Stimulated activated naive B cell treated with anti-CD40 and anti-IgM and Interleukin-4, amounts not matched to agents 10 μg/mL and 1 μg/mL and 100 μg/mL, for 72 hours (primary cell): ENCODE data around the gene RGS6.
"Not testable (repeated sequence)": the region's sequence is repeated elsewhere in the genome, so short reads cannot be mapped to it uniquely, and the experiment has no call there.

Experiments
- ATAC-seq, 2 donors: fragments of 150-1000 bp; cut with Tn5 transposase; replicated peaks; 2 replicates each; pipeline ENCODE4 v1.10.0; 2021; ENCODE audit warnings: moderate library complexity in 1 of 2
- DNase-seq: peaks from one replicate; pipeline ENCODE4 v3.0.0; 2021
- H3K27ac Mint-ChIP-seq: one replicate; pipeline ENCODE4 v1.8.0; 2022; ENCODE audit warnings: mild to moderate bottlenecking, mixed read lengths
- H3K27me3 Mint-ChIP-seq, 2 donors: one replicate each; pipeline ENCODE4 v1.8.0; 2022; ENCODE audit warnings: mixed read lengths in 2 of 2
- H3K36me3 Mint-ChIP-seq, 2 donors: one replicate each; pipeline ENCODE4 v1.8.0; 2022; ENCODE audit warnings: mixed read lengths in 2 of 2, mild to moderate bottlenecking in 1 of 2
- H3K4me1 Mint-ChIP-seq, 2 donors: one replicate each; pipeline ENCODE4 v1.8.0; 2022; ENCODE audit warnings: mixed read lengths in 2 of 2, mild to moderate bottlenecking in 1 of 2
- H3K4me3 Mint-ChIP-seq, 2 donors: one replicate each; pipeline ENCODE4 v1.8.0; 2022; ENCODE audit warnings: mild to moderate bottlenecking in 2 of 2, mixed read lengths in 2 of 2, moderate library complexity in 1 of 2
- H3K9me3 Mint-ChIP-seq, 2 donors: one replicate each; pipeline ENCODE4 v1.8.0; 2022; ENCODE audit warnings: mixed read lengths in 2 of 2, mild to moderate bottlenecking in 1 of 2

RGS6 gene

DNA sequence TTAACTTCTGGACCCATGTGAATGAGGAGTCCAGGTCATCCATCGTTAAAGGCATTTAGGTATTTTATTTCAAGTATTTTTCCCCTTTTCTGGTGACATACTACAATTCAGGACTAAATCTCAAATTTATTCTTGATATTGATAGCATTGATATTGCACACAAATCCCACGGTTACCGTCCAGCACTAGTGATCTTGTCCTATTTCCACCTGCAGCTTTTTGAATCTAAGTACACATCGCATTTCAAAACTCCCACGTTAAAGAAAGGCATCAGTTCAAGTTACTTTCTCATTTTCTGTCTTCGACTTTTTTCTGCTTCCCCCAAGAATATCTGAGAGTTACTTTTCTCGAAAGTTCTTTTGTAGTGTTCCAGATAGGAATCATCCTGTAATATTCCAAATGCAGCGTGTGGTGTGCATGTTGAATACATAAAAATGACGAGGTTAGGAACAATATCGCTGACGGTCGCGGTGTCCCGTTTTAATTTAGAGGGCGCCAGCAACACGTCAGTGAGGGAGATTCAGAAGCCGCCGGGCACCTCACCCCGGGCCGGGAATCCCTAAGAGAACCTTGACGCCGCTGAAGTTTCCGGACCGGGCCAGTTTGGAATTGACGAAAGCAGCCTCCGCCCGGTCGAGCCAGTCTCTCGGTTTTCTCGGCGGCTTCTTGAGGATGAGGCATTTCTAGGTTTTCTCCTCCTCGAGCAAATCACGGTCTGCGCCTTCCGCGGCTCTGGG, 569 bp upstream of the RGS6 start:
- no peak overlapping the region for H3K27ac Mint-ChIP-seq
- H3K27me3 Mint-ChIP-seq = peaks cover 47 to 56% of the 10 kb centered on the region in 2 donors
- peak; percentile 12 to 22 for ATAC-seq
- peak overlapping the region; percentile 25 to 41 for H3K4me3 Mint-ChIP-seq
- no peak for DNase-seq
- no peaks in the 10 kb centered on the region for H3K9me3 Mint-ChIP-seq
- H3K4me1 Mint-ChIP-seq = peaks cover 13 to 19% of the 10 kb centered on the region in 2 donors
- H3K36me3 Mint-ChIP-seq = no peaks in the 10 kb centered on the region

- no peaks in the 10 kb centered on the region for H3K36me3 Mint-ChIP-seq
- H3K4me3 Mint-ChIP-seq = peak overlapping the region; percentile 55 to 75
- peak overlapping the region; percentile 39 for H3K27ac Mint-ChIP-seq
- DNase-seq (no peak), ATAC-seq (peak; percentile 44 to 62)
- no peaks in the 10 kb centered on the region for H3K9me3 Mint-ChIP-seq
- peaks cover 13 to 19% of the 10 kb centered on the region in 2 donors for H3K4me1 Mint-ChIP-seq
- H3K27me3 Mint-ChIP-seq = peaks cover 61 to 67% of the 10 kb centered on the region in 2 donors
Observed at GRCh38 chr14:71933001-71933587, 865 bp downstream of the RGS6 start.

- not testable (repeated sequence) for DNase-seq, ATAC-seq, H3K9me3 Mint-ChIP-seq, H3K36me3 Mint-ChIP-seq, H3K4me3 Mint-ChIP-seq, H3K27ac Mint-ChIP-seq
- H3K27me3 Mint-ChIP-seq = peaks cover 37 to 49% of the 10 kb centered on the region in 2 donors
- H3K4me1 Mint-ChIP-seq = peaks cover 5 to 12% of the 10 kb centered on the region in 2 donors
Observed at GRCh38 chr14:71938273-71938672, 6.0 kb downstream of the RGS6 start.

DNA sequence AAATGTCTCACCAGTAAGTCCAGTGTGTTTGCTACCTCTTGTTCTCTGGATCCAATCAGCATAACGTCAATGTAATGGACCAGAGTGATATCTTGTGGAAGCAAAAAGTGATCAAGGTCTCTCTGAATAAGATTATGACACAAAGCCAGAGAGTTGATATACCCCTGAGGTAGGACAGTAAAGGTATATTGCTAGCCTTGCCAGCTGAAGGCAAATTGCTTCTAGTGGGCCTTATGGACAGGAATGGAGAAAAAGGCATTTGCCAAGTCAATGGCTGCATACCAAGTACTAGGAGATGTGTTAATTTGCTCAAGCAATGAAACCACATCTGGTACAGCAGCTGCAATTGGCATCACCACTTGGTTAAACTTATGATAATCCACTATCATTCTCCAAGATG, 7.1 kb downstream of the RGS6 start:
- peaks cover 8 to 13% of the 10 kb centered on the region in 2 donors for H3K4me1 Mint-ChIP-seq
- not testable (repeated sequence) for ATAC-seq, H3K9me3 Mint-ChIP-seq, DNase-seq, H3K4me3 Mint-ChIP-seq, H3K27ac Mint-ChIP-seq, H3K36me3 Mint-ChIP-seq
- peaks cover 32 to 45% of the 10 kb centered on the region in 2 donors for H3K27me3 Mint-ChIP-seq

DNA sequence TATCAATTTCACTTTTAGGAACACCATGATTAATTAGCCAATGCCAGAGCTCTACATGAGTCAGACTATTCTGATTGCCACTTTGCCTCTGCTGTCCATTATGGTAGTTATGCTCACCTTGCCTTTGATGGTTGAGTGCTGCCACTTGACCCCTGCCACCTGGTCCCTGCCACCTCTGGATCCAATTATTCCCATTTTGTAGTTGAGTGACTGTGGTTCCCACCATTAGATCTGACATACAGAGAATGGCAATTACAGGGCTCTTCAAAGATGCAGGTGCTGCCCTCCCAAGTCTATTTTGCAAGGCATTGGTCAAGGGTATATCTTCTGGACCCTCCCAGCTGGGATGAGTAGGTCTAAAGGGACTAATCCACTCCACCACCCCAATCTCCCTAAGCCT, 8.3 kb downstream of the RGS6 start:
- not testable (repeated sequence) for H3K4me3 Mint-ChIP-seq, H3K9me3 Mint-ChIP-seq, DNase-seq, H3K27ac Mint-ChIP-seq, H3K36me3 Mint-ChIP-seq, ATAC-seq
- Mint-ChIP-seq H3K27me3 (peaks cover 30 to 42% of the 10 kb centered on the region in 2 donors), H3K4me1 (peaks cover 8 to 13% of the 10 kb centered on the region in 2 donors)

DNA sequence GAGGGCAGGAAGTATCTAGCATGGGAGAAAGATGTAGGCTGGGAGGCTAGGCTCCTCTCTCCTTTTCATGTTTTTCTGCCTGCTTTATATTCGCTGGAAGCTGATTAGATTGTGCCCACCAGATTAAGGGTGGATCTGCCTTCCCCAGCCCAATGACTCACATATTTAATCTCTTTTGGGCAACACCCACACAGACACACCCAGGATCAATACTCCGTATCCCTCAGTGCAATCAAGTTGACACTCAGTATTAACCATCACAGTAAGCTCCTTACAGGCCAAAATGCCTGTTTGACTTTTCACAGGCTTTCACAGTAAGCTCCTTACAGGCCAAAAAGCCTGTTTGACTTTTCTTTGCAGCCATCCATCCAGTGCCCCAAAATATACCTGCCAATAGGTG, 9.4 kb downstream of the RGS6 start:
- peaks cover 32 to 42% of the 10 kb centered on the region in 2 donors for H3K27me3 Mint-ChIP-seq
- not testable (repeated sequence) for ATAC-seq, H3K27ac Mint-ChIP-seq, H3K36me3 Mint-ChIP-seq, H3K4me3 Mint-ChIP-seq, H3K9me3 Mint-ChIP-seq, DNase-seq
- H3K4me1 Mint-ChIP-seq = peaks cover 8 to 13% of the 10 kb centered on the region in 2 donors

- ATAC-seq = peak; percentile 91 to 94
Observed at GRCh38 chr14:71942904-71943694, 10.9 kb downstream of the RGS6 start.

DNA sequence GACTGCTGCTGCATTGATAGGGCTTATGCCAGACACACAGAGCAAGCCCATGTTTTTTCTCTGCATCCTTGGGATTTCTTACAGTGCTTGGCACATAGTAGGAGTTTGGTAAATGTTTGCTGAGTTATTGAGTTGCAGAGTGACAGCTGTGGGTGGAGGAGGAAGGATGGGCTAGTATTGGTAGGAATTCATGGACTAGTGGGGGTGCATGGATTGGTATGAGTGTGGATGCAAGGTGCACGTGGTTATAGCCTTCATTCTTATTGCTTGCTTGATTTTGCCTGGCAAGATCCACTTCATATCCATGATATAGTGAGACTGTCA, 11.4 kb downstream of the RGS6 start:
- peaks cover 8 to 13% of the 10 kb centered on the region in 2 donors for H3K4me1 Mint-ChIP-seq
- ATAC-seq (peak in 1 of 2 donors; percentile 3), DNase-seq (no peak)
- H3K27me3 Mint-ChIP-seq = peaks cover 29 to 37% of the 10 kb centered on the region in 2 donors
- H3K9me3 Mint-ChIP-seq = peaks cover 7% of the 10 kb centered on the region in 2 donors
- H3K27ac Mint-ChIP-seq = peak overlapping the region; percentile 90
- peaks cover 0 to 1% of the 10 kb centered on the region in 2 donors for H3K36me3 Mint-ChIP-seq
- no peak overlapping the region for H3K4me3 Mint-ChIP-seq

More at GRCh38 chr14:71942904-71943694, 10.9 kb downstream of the RGS6 start:
- H3K27me3 Mint-ChIP-seq = peaks cover 29 to 39% of the 10 kb centered on the region in 2 donors
- peaks cover 0 to 1% of the 10 kb centered on the region in 2 donors for H3K36me3 Mint-ChIP-seq
- peaks cover 8 to 13% of the 10 kb centered on the region in 2 donors for H3K4me1 Mint-ChIP-seq
- H3K4me3 Mint-ChIP-seq = peak overlapping the region; percentile 34 to 60
- H3K27ac Mint-ChIP-seq = peak overlapping the region; percentile 90
- H3K9me3 Mint-ChIP-seq = peaks cover 7% of the 10 kb centered on the region in 2 donors
- DNase-seq = no peak

DNA sequence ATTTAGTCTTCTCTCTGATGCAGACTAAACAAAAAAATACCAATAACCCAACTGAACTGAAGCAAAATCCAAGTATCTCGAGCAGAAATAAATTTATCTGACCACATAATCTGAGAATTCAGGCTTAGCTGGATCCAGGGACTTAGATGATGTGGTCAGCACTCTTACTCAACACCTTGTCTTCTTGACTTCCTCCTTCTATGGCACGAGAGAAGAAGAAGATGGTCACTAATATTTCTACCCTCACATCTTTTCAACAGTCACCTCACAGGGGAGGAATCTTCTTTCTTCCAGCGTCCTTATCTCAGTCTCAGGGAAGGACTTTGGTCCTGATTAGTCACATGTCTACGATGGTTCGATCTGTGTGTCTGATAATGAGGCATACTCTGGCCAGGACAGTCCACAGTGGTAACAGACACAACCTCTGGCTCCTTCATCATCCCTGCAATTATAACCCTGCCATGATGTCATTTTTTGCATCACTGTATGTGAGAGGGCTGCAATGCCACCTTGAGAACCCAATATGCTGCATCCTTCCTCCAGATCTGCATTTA, 15.8 kb downstream of the RGS6 start:
- ATAC-seq = no peak
- Mint-ChIP-seq H3K27ac (no peak overlapping the region), H3K4me1 (peaks cover 6 to 8% of the 10 kb centered on the region in 2 donors), H3K27me3 (peaks cover 33 to 41% of the 10 kb centered on the region in 2 donors), H3K9me3 (peaks cover 6 to 8% of the 10 kb centered on the region in 2 donors), H3K4me3 (no peak overlapping the region), H3K36me3 (no peaks in the 10 kb centered on the region)
- no peak for DNase-seq

DNA sequence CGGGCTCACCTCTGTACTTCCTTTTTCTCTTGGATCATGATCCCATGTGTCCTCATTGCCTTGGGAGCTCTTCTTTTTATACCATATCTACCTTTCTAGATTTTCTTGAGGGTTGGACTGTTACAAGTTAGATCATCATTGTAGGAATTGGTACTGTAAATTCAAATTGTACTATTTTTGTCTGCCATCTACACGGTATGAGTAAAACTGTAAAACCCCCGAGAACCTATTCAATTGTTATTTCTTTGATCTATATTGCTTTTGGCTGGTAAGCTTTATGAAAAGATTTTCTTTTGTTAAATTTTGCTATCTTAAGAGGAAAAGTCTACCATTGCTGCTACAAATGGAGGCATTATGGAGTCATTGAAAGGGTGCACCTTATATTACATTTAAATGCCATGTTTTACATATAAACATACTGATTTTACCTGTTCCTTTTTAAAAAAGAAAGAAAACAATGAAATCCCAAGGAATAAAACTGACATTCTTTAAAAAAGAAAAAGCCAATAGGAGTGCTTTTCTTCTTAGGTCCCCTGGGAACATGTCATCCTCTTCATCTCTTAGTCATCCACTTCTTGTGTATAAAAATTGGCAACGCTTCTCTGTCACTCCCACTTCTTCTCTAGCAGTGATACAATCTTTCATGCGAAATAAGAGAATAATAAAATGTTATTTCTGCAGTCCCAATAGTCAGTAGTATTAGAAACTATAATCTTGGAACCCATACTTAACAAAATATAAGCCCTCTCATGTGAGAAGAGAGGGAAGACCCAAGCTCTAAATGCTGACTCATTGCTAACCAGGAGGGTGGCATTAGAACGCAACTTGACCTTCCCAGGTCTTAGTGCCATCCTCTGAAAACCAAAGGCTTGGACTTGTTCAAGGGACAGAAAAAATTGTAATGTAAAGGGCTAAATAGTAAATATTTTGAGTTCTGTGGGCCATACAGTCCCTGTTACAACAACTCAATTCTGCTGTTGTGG, 20.4 kb downstream of the RGS6 start:
- Mint-ChIP-seq H3K36me3 (no peaks in the 10 kb centered on the region), H3K27me3 (peaks cover 39 to 44% of the 10 kb centered on the region in 2 donors), H3K4me1 (peaks cover 8 to 12% of the 10 kb centered on the region in 2 donors), H3K4me3 (no peak overlapping the region), H3K27ac (no peak overlapping the region), H3K9me3 (peaks cover 6 to 8% of the 10 kb centered on the region in 2 donors)
- no peak for ATAC-seq
- no peak for DNase-seq

- no peak for DNase-seq
- Mint-ChIP-seq H3K9me3 (peaks cover 0 to 1% of the 10 kb centered on the region in 2 donors), H3K4me1 (peaks cover 8 to 24% of the 10 kb centered on the region in 2 donors), H3K27me3 (peaks cover 22 to 23% of the 10 kb centered on the region in 2 donors), H3K27ac (no peak overlapping the region), H3K4me3 (peak overlapping the region; percentile 11 to 35), H3K36me3 (no peaks in the 10 kb centered on the region)
- peak; percentile 86 to 88 for ATAC-seq
Observed at GRCh38 chr14:71956920-71957563, 24.8 kb downstream of the RGS6 start.

- DNase-seq (no peak), ATAC-seq (no peak)
- Mint-ChIP-seq H3K4me1 (peaks cover 8 to 24% of the 10 kb centered on the region in 2 donors), H3K9me3 (peaks cover 0 to 1% of the 10 kb centered on the region in 2 donors), H3K27me3 (peaks cover 19 to 23% of the 10 kb centered on the region in 2 donors), H3K36me3 (no peaks in the 10 kb centered on the region), H3K4me3 (no peak overlapping the region), H3K27ac (no peak overlapping the region)
Observed at GRCh38 chr14:71959055-71959454, 26.8 kb downstream of the RGS6 start.
